ENCODE data around the gene CLEC9A.

- TF ChIP-seq, protein P1, sequence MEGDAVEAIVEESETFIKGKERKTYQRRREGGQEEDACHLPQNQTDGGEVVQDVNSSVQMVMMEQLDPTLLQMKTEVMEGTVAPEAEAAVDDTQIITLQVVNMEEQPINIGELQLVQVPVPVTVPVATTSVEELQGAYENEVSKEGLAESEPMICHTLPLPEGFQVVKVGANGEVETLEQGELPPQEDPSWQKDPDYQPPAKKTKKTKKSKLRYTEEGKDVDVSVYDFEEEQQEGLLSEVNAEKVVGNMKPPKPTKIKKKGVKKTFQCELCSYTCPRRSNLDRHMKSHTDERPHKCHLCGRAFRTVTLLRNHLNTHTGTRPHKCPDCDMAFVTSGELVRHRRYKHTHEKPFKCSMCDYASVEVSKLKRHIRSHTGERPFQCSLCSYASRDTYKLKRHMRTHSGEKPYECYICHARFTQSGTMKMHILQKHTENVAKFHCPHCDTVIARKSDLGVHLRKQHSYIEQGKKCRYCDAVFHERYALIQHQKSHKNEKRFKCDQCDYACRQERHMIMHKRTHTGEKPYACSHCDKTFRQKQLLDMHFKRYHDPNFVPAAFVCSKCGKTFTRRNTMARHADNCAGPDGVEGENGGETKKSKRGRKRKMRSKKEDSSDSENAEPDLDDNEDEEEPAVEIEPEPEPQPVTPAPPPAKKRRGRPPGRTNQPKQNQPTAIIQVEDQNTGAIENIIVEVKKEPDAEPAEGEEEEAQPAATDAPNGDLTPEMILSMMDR (IDR thresholded peaks at IDR 0.05): no peak
- no peak for TF ChIP-seq POLR2A (IDR thresholded peaks at IDR 0.05)
- TF ChIP-seq EP300 (IDR thresholded peaks at IDR 0.05): no peak
Measured at GRCh38 chr12:10065241-10065640, 34.8 kb downstream of the CLEC9A start.
